GM18519 (cell line): ENCODE measurements around the gene HAL.
"Not testable (repeated sequence)": the region's sequence is repeated elsewhere in the genome, so short reads cannot be mapped to it uniquely, and the experiment has no call there.

Experiments
- ATAC-seq: cut with Tn5 transposase; IDR thresholded peaks from one replicate; pipeline ENCODE4 v1.9.1; 2021; ENCODE audit warnings: mild to moderate bottlenecking, moderate library complexity; ENCODE audit not compliant: unreplicated experiment, low FRiP score

HAL gene

DNA sequence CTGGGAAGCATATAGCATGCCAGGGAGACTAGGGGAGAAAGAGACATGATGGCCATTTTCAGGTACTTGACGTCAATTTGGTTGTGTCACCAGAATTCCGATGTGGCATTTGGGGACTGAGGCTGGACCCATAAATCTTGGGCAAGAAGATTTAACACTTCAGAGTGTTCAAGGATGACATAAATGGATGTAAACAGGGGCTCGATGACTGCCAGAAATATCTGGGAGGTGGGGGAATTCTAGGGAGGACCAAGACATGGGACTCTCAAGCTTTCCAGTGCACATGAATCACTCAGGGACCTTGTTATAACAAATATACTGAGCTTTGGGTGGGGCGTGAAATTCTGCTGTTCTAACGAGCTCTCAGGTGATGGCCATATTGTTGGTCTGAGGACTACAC is 17.8 kb downstream of the HAL start:
- no peak for ATAC-seq

DNA sequence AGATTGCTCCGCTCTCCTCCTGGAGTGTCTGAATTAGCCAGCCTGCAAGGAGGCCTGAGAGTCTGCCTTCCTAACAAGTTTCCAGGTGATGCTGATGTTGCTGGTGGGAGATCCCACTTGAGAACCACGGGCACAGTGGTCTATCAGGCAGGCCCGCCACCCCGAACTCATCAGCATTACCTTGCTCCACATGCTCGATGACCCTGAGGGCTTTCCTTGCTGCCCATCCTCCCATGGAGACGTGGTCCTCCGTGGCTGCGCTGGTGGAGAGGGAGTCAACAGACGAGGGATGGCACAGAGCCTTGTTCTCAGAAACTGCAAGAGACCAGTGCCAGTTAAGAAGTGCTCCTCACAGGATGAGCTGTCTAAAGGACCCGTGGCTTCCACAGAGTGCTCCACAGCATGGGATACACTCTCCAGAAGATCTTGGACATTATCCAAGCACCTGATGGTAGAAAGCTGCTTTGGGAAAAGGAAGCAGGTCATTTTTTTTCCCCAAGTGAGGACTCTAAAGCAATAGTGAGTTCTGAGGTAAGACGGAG is 18.3 kb downstream of the HAL start:
- no peak for ATAC-seq

DNA sequence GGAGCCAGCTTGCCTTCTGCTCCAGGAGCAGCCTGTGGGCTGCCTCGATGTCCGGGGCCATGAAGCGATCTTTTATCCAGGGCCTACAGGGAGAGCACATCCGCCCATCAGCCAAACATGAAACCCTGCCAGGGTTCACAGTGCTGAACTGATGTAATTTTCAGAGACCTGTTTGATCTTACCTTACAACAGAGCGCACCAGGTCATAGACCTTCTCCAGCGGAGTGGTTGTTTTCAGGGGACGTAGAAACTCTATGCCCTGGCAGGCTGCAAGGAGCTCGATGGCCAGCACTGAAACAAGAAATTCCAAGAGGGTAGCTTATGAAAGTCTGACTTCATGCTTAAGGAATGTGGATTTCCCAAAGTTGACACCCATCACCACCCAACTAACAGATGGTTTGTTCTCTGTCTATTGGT is 19.7 kb downstream of the HAL start:
- ATAC-seq: no peak

DNA sequence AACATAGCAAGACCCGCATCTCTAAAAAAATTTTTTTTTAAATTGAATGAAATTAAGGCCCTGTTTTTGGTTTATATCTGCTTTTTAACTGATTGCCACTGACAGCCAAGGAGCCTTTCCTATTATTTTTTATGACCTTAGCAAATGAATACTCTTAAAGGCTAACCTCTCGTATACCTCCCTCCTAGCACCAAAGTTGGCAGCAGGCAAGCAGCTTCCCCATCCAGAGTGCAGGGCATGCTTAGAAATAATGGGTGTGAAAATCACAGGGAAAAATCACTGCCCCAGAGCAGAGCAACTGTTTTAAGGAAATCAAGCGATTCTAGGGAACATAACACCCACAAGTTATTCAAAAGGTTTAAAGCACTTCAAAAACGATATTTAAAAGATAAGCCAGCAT is 20.7 kb downstream of the HAL start:
- no peak for ATAC-seq

DNA sequence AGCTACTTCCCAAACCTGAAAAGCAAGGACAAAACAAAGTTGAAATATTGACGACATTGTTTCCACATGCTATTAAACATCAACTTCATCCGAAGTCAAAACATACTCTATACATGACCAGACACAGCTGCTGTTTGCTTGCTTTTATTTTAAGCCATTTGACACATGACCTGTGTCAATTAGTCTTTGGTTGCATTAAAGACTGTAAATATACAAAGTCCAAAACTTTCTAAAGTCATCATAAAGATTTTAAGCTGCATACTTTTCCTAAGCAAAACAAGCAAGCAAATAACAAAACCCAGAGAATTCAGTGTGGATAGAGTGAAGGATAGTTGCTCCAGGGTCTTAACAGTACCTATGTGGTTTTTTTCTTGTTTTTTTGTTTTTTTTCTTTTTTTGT is 21.8 kb downstream of the HAL start:
- no peak for ATAC-seq

DNA sequence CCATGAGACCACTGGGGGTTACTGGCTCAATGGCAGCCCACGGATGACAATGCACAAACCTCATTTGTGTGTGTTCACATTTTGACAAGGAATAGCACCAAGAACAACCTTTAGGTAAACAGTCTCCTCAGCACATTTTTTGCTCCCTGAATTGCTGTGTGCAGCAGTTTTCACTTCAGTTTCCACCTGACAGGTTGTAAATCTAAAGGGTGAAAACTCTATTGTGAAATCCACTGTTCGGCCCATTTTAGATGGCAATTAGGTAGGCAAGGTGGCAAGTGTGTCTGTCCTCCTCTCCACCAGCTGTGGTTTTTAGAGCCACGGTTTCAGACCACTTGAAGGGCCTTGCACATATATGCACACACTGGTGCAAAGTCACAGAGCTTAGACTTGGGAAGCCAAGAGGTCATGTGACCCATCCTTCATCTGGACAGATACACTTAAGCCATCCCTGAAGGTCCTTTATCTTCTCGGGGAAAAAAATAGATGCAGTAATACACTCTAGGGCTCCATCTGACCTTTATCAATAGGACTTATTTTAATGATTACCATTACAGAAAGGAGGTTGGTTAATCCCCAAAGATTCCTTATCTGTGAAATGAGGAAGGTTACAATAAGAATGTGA is 23.2 kb downstream of the HAL start:
- no peak for ATAC-seq

DNA sequence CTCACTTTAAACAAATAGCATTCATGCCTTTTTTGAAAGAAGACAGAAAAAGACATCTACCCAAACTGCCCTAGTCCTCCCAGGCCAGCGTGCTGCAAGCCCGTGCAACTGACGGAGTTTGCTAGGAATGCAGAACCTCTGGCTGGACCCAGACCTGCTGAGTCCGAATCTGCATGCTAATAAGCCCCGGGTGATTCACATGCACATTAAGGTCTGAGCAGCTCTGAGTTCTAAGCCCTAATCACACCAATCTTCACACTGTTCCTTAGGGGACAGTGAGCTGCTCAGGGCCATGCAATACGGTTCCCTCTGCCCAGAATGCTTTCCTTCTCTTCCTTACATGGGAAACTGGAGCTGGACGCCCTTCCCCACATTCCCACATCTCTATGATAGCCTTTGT is 25.2 kb downstream of the HAL start:
- ATAC-seq: no peak

DNA sequence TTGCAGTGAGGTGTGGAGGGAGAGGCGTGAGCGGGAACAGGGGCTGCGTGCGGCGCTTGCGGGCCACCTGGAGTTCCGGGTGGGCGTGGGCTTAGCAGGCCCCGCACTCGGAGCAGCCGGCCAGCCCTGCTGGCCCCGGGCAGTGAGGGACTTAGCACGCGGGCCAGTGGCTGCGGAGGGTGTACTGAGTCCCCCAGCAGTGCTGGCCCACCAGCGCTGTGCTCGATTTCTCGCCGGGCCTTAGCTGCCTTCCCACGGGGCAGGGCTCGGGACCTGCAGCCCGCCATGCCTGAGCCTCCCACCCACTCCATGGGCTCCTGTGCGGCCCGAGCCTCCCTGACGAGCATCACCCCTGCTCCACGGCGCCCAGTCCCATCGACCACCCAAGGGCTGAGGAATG is 27.0 kb downstream of the HAL start:
- ATAC-seq: not testable (repeated sequence)

DNA sequence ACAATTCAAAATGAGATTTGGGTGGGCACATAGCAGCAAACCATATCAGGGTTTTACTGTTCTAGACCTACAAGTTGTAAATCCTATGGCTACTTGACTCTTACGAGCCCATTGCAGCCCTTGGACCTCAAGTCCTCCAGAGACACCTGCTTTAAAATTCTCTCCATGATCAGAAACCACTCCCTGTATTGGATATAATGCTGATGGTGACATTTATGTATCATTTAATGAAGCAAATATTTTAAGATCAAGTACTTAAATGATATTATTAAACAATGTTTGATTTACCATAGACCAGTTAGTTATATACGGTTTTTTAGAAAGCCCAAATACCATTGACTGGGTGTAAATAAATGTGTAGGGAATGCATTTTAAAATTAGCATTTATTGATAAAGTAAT is 28.8 kb downstream of the HAL start:
- ATAC-seq: no peak

DNA sequence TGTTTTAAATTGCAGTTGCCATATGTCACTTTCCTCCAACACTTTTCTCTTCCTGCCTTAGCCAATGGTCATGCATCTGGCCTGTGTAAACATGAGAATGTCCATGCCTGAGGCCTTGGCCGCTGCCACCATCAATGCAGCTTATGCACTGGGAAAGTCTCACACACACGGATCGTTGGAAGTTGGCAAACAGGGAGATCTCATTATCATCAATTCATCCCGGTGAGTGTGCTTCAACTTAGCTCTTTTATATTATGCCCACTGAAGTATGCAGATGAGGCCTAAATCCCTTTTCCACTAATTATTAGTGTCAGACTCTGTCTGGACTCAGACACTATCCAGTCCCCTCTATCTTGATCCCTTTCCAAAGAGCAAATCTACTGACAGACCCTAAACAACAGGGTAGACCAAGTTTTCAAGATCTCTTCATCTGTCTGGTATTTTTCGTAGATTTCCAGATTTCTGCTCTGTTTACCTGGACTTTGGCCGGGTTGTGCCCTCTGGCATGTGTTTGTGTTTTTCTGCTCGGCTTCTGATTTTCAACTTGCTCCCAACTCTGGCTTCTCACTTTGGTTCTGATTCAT is 29.8 kb downstream of the HAL start:
- ATAC-seq: no peak

DNA sequence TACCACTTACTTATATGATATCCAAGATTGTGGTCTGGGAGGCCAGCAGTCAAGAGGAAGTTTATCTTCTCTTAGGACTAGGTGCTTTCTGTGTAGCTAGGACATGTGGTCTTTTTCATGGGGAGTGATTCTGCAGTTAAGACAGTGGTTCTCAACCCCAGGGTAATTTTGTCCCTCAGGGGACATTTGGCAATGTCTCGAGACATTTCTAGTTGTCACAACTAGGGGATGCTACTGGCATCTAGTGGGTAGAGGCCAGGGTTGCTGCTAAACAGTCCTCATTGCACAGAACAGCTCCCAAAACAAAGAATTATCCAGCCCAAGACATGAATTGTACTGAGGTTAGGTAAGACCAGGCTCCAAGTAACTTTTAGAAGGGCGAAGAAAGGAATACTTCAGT is 33.0 kb downstream of the HAL start:
- ATAC-seq: no peak

DNA sequence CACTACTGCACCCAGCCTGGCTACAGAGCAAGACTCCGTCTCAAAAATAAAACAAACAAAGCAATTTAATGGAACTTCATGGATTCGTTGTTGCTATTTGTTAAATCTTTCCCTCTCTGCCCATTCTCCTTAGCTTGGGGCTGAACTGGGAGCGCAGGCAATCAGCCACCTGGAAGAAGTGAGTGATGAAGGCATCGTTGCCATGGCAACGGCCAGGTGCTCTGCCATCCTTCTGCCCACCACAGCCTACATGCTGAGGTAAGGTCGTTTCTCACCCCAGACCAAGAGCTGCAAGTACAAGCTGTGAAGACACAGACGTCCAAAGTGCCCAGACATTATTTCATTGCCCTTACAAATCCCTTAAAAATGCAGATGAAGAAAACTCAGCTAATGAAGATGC is 33.9 kb downstream of the HAL start:
- ATAC-seq: no peak

DNA sequence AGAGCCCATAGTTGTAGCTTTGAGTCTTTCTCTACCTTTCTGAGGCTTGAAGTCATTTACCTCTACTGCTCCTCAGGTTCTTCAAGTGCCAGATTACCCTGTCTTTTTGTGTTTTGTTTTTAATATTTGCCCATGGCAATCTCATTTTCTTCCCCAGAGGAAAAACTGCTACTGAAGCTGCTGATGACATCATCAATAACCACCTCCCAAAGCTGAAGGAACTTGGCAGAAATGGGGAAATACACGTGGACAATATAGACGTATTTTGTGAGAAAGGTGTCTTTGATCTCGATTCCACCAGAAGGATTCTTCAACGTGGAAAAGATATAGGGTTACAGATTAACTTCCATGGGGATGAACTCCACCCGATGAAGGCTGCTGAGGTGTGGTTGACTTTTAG is 35.9 kb downstream of the HAL start:
- no peak for ATAC-seq

DNA sequence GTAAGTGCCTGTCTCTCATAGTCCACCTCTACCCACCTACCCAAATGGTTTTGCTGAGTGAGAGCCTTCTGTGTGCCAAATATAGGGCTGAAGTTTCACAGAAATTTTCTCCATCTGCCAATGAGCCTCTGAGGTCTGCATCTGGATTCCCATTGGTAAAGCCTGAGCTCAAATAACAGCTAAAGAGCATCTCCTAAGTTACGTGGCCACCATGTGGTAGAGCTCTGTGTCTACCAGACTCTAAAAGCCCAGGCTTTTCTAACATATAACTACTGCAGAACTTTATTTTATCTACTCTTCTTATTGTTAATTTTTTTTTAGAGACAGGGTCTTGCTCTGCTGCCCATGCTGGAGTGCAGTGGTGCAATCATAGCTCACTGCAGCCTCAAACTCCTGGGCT is 37.0 kb downstream of the HAL start:
- ATAC-seq: no peak

DNA sequence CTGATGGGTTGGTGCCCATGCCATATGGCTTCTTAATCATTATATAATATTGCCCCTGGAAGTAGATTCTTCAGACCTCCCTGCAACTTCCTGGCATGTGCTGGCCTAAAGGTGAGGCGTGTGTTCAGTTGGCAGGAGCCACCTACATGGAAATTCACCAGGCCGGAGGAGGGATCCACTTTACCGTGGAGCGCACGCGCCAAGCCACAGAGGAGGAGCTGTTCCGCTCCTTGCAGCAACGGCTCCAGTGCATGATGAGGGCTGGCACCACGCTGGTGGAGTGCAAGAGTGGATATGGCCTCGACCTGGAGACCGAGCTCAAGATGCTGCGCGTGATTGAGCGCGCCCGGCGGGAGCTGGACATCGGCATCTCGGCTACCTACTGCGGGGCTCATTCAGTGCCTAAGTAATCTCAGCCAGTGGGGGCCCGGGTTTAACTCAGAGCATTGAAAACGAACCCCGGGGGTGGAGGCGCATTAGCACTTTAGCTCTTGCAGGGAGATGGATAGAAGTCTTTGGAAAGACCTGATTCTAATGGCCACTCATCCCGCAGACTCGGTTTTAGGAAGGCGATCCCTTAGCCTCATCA is 39.5 kb downstream of the HAL start:
- ATAC-seq: no peak

DNA sequence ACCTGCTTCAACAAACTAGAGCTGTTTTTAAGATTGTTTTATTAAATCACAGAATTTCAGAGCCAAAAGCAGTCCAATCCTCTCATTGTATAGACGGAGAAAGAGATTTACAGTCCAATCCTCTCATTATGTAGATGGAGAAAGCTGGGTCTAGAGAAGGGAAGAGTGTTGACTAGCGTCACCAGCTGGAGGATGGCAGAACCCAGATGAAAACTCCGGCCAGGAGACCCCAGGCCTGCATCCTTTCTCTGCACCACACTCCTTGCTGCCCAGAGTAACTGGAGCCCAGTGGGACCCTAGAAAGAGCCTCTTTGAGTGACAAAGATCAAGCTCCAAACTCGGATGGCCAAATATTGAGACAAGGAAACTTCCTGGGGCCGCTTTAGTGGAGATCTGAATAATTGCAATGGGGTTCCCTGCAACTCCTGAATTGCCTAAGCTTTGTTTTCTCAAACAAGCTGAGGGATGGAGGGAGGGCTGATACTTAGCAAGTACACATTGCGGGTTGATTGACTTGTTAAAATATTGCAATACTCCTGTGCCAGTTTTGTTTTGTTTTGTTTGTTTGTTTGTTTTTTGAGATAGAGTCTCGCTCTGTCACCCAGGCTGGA is 40.5 kb downstream of the HAL start:
- no peak for ATAC-seq

DNA sequence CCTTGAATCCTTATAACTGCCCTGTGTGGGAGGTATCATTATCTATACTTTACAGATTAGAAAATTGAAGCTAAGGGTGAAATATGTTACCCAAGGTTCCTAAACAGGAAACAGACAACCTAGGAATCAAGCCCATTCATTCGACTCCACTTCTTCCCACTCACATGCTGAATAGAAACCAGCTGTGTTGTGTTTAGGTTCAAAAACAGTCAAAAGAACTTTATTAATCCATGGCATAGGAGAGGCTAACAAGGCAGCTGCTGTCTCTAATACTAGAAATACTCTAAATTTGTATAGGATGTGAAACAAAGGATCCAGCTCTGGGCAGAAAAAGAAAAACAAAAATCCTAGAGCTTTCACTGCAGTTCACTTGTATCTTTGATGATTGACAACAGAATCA is 43.1 kb downstream of the HAL start:
- ATAC-seq: no peak

DNA sequence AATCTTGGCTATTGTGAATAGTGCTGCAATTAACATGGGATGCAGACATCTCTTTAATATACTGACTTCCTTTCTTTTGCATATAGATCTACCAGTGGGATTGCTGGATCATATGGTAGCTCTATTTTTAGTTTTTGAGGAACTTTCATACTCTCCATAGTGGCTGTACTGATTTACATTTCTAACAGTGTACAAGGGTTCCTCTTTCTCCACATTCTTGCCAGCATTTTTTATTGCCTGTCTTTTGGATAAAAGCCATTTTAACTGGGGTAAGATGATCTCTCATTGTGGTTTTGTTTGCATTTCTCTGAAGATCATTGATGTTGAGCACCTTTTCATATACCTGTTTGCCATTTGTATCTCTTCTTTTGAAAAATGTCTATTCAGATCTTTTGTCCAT is 44.6 kb downstream of the HAL start:
- ATAC-seq: no peak

DNA sequence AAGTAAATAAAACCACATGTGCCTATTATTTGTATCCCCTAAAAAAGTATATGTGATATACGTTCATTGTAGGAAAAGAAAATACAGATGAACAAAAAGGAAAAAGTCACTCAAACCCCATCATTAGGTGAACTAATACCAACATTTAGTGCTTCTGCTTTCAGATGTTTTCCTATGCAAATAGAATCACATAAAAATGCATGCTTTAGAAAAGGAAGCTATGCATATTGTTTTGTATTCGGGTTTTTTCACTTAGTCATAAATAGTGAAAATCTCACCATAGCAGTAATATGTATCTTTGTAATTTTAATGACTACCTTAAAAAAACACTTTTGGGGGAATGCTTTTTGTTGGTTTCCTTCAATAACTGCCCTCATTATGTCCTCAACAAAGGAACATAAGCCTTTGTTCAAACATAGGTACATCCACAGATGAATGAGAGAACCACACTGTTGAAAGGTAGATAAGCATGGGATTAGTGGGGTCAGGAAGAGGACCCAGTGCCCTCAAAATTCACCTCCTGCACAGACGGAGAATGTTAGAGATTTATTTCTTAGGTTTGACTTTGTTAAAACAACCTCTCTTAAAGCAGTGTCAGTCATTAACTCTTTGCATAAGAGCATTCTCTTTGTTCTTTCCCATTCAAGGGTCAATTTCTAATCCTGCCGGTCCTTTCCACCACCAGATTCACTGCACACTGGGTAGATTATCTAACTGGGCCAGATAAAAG is 46.5 kb downstream of the HAL start:
- no peak for ATAC-seq

DNA sequence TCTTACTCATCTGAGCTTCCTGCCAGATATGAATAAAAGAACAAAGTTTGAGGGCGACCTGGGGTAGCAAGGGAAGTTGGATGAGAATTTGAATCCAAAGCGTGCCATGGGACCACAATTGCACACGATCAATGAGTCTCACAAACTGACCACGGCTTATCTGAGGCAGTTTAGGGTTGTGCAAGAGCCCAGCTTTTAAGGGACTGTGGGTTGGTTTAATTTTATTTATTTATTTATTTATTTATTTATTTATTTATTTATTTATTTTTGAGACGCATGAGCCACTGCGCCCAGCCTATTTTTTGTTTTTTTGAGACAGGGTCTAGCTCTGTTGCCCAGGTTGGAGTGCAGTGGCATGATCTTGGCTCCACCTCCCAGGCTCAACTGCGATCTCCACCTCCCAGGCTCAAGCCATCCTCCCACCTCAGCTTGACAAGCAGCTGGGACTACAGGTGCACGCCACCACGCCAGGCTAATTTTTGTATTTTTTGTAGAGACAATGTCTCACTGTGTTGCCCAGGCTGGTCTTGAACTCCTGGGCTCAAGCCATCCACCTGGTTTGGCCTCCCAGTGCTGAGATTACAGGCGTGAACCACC is 51.9 kb downstream of the HAL start:
- ATAC-seq: no peak
